KMS-11 (cell line): ENCODE results near the gene CRYBB2.

ENCODE experiments used
- H2AFZ ChIP-seq: fragments of 200-600 bp; sonication (generic); 2 replicates; pipeline ENCODE4 v1.6.1; 2016; ENCODE audit warnings: antibody characterized with exemption, mixed run types, low read depth
- H3K27ac ChIP-seq: fragments of 200-600 bp; sonication (generic); 2 replicates; pipeline ENCODE4 v1.6.1; 2016; ENCODE audit warnings: mild to moderate bottlenecking, mixed run types
- H3K27me3 ChIP-seq: fragments of 200-600 bp; sonication (generic); 2 replicates; pipeline ENCODE4 v1.6.1; 2017; ENCODE audit warnings: mild to moderate bottlenecking, low read depth, mixed run types, moderate library complexity; ENCODE audit not compliant: insufficient read depth
- H3K36me3 ChIP-seq: fragments of 200-600 bp; sonication (generic); 2 replicates; pipeline ENCODE4 v1.6.1; 2017; ENCODE audit warnings: mild to moderate bottlenecking, mixed run types; ENCODE audit not compliant: insufficient read depth
- H3K4me1 ChIP-seq: fragments of 200-600 bp; sonication (generic); 2 replicates; pipeline ENCODE4 v1.6.1; 2016; ENCODE audit warnings: mild to moderate bottlenecking, low read depth, mixed run types; ENCODE audit not compliant: poor library complexity, severe bottlenecking
- H3K4me2 ChIP-seq: fragments of 200-600 bp; sonication (generic); 2 replicates; pipeline ENCODE4 v1.7.0; 2016; ENCODE audit warnings: mild to moderate bottlenecking, mixed run types
- H3K4me3 ChIP-seq: fragments of 200-600 bp; sonication (generic); IDR thresholded peaks from 2 replicates; pipeline ENCODE4 v1.6.1; 2017; ENCODE audit warnings: low read depth, low read length, mixed read lengths; ENCODE audit not compliant: insufficient read depth
- H3K79me2 ChIP-seq: fragments of 200-600 bp; sonication (generic); 2 replicates; pipeline ENCODE4 v1.6.1; 2016; ENCODE audit warnings: low read depth, mixed run types; ENCODE audit not compliant: insufficient read depth
- H3K9ac ChIP-seq: fragments of 200-600 bp; sonication (generic); 2 replicates; pipeline ENCODE4 v1.6.1; 2016; ENCODE audit warnings: mild to moderate bottlenecking, mixed run types
- H4K20me1 ChIP-seq: fragments of 200-600 bp; sonication (generic); 2 replicates; pipeline ENCODE4 v1.6.1; 2016; ENCODE audit warnings: mild to moderate bottlenecking, mixed run types; ENCODE audit not compliant: insufficient read depth
- CTCF ChIP-seq: fragments of 200-600 bp; sonication (generic); conservative IDR thresholded peaks from 2 replicates; pipeline ENCODE4 v1.6.1; 2017; ENCODE audit warnings: low read depth, mild to moderate bottlenecking, antibody characterized with exemption, low read length, moderate library complexity, mixed read lengths

CRYBB2 gene

GRCh38 chr22:25219211-25219689 lies at the start of gene CRYBB2:
Gene CRYBB2, plus strand, starts transcription at chr22:25219639. Its CDS starts 1,791 bp downstream, at chr22:25221430.
- Histone ChIP-seq H3K36me3 (no peaks in the 10 kb centered on the region), H3K4me2 (no peak within 1 kb of the TSS), H3K4me1 (no peaks in the 10 kb centered on the region), H4K20me1 (no peaks in the 10 kb centered on the region), H3K9ac (no peak within 1 kb of the TSS), H3K27me3 (no peaks in the 10 kb centered on the region), H2AFZ (no peak within 1 kb of the TSS), H3K4me3 (no peak within 1 kb of the TSS), H3K79me2 (no peaks in the 10 kb centered on the region), H3K27ac (no peak within 1 kb of the TSS)
- TF ChIP-seq CTCF = no peak

- Histone ChIP-seq H3K4me1 (no peaks in the 10 kb centered on the region), H3K36me3 (no peaks in the 10 kb centered on the region), H3K27me3 (no peaks in the 10 kb centered on the region), H3K4me2 (no peak overlapping the region), H3K79me2 (no peaks in the 10 kb centered on the region), H2AFZ (no peak overlapping the region), H3K9ac (no peak overlapping the region), H3K4me3 (no peak overlapping the region), H4K20me1 (no peaks in the 10 kb centered on the region), H3K27ac (no peak overlapping the region)
- TF ChIP-seq CTCF = no peak
Measured at GRCh38 chr22:25170426-25170980, 48.9 kb upstream of the CRYBB2 start.

DNA sequence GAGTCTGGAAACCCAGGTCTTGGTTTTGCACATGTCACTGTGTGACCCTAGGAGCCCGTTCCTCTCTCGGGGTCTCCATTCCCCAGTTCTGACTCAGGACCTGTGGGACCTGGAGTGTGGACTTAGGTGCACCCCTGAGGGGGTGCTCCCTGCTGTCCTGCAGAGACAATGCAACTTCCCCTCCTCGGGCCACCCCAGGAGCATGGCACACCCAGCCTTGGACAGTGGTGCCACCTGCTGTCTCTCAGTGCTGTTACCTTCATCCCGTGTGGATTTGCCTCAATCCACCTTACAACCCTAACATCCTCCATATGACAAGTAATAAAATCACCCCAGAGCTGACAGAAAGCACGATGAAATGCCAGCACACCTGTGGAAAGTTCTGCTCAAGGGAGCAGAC lies 47.3 kb upstream of the CRYBB2 start:
- Histone ChIP-seq H3K79me2 (no peaks in the 10 kb centered on the region), H3K27ac (no peak overlapping the region), H3K36me3 (no peaks in the 10 kb centered on the region), H2AFZ (no peak overlapping the region), H3K27me3 (no peaks in the 10 kb centered on the region), H3K4me3 (no peak overlapping the region), H3K4me1 (no peaks in the 10 kb centered on the region), H4K20me1 (no peaks in the 10 kb centered on the region), H3K4me2 (no peak overlapping the region), H3K9ac (no peak overlapping the region)
- peak; percentile 62 for TF ChIP-seq CTCF

DNA sequence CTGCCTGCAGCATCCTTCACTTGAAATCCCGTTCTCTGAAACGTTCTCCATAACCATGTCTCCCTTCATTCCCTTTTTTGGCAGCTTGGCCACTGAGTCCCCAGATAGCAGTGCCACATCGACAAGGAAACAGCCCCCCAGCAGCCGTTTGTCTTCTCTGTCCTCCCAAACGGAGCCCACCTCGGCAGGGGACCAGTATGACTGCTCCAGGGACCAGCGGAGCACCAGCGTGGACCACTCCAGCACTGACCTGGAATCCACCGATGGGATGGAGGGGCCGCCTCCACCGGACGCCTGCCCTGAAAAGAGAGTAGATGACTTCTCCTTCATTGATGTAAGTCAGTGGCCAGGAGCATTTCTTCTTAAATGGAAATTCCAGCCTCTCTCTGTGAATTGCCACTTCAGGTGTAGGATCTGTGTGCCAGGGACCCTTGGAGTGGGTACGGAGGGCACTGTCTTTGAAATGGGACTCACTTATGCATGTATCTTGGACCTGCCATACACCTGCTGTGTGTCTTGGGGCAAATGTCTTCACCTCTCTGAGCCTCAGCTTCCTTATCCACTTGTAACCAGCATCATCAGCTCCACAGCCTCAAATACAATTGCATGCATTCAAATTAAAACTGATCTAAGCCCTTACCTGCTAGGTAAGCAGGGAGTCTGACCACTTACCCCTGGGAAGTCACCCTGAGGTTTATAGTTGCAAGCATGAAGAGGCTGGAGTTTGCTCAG lies 45.1 kb upstream of the CRYBB2 start:
- no peaks in the 10 kb centered on the region for H3K36me3 ChIP-seq
- no peak overlapping the region for H3K27ac ChIP-seq
- TF ChIP-seq CTCF = no peak
- no peaks in the 10 kb centered on the region for H3K79me2 ChIP-seq
- no peaks in the 10 kb centered on the region for H3K27me3 ChIP-seq
- H3K4me3 ChIP-seq = no peak overlapping the region
- H3K4me2 ChIP-seq = no peak overlapping the region
- H4K20me1 ChIP-seq = no peaks in the 10 kb centered on the region
- H3K4me1 ChIP-seq = no peaks in the 10 kb centered on the region
- no peak overlapping the region for H3K9ac ChIP-seq
- no peak overlapping the region for H2AFZ ChIP-seq
